Measurements from ENCODE around the gene MYOCOS.
"Not testable (repeated sequence)": the region's sequence is repeated elsewhere in the genome, so short reads cannot be mapped to it uniquely, and the experiment has no call there.

The MYOCOS gene

DNA sequence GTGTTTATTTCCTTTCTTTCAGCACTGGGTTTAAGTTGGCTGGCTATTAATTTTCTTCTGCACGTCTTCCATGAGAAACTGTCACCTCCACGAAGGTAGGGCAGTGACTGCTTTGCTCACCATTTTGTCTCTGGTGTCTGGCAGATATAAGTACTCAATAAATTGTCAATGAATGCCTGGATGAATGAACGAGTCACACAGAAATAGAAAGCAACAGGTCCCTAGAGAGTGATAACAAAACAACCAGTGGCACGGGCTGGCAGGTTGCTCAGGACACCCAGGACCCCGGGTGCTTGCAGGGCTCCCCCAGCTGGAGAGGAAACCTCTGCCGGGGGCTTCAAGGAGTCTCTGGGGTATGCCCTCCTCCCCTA is 33.7 kb downstream of the MYOCOS start:
- no peak for ATAC-seq (replicated peaks)
- Mint-ChIP-seq H3K4me3 (peak overlapping the region; percentile 27 to 52), H3K4me1 (ENCODE audit: low read depth in 2 of 2) (peaks cover 7 to 9% of the 10 kb centered on the region in 2 donors), H3K27me3 (peaks cover 47 to 68% of the 10 kb centered on the region in 2 donors), H3K9me3 (no peaks in the 10 kb centered on the region), H3K36me3 (ENCODE audit: insufficient read depth) (peaks cover 3% of the 10 kb centered on the region), H3K27ac (no peak overlapping the region)
- DNase-seq, result no peak

DNA sequence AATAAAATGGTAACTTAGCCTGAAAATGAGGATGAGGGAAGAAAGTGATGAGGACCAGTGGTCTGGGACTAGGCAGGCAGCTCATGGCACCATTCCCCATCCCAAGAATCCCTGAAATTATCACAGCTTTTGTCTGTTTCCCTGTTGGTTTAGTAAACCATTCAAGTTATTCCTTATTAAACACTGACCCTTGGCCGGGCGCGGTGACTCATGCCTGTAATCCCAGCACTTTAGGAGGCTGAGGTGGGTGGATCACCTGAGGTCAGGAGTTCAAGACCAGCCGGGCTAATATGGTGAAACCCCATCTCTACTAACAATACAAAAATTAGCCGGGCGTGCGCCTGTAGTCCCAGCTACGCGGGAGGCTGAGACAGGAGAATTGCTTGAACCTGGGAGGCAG is 34.2 kb downstream of the MYOCOS start:
- not testable (repeated sequence) for ATAC-seq (replicated peaks); H3K36me3 Mint-ChIP-seq (ENCODE audit: insufficient read depth); H3K4me1 Mint-ChIP-seq (ENCODE audit: low read depth in 2 of 2); H3K27ac Mint-ChIP-seq; H3K4me3 Mint-ChIP-seq; H3K9me3 Mint-ChIP-seq; DNase-seq
- H3K27me3 Mint-ChIP-seq, result peaks cover 42 to 63% of the 10 kb centered on the region in 2 donors

DNA sequence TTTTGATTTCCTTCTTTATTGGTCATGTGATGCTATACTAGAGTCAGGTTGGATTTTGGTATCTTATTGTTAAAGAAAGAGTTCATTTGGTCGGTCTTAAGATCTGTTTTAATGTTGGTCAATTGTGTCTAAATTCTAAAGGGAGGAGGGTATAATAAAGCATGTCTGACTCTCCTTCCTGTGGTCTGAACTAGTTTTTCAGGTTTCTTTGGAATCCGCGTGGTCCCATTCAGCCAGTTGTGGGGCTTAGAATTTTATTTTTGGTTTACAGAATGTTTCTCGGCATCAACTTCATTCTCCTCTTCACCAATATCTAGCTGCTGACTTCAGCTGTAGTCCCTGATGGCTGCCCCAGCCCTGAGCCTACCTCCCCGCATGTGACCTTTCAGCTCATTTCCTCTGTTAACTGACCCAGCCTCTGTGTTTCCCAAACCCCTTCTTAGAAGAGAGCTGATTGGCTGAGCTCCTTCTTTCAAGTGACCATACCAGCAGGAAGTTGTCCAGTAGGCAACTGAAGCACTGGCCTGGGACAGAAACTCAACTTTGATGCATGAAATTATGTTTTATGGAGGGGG is 39.1 kb downstream of the MYOCOS start:
- ATAC-seq (replicated peaks), result no peak
- peaks cover 21 to 30% of the 10 kb centered on the region in 2 donors for H3K27me3 Mint-ChIP-seq
- no peak for DNase-seq
- no peaks in the 10 kb centered on the region for H3K9me3 Mint-ChIP-seq
- H3K27ac Mint-ChIP-seq, result no peak overlapping the region
- no peaks in the 10 kb centered on the region for H3K4me1 Mint-ChIP-seq (ENCODE audit: low read depth in 2 of 2)
- H3K36me3 Mint-ChIP-seq (ENCODE audit: insufficient read depth), result no peaks in the 10 kb centered on the region
- H3K4me3 Mint-ChIP-seq, result no peak overlapping the region

DNA sequence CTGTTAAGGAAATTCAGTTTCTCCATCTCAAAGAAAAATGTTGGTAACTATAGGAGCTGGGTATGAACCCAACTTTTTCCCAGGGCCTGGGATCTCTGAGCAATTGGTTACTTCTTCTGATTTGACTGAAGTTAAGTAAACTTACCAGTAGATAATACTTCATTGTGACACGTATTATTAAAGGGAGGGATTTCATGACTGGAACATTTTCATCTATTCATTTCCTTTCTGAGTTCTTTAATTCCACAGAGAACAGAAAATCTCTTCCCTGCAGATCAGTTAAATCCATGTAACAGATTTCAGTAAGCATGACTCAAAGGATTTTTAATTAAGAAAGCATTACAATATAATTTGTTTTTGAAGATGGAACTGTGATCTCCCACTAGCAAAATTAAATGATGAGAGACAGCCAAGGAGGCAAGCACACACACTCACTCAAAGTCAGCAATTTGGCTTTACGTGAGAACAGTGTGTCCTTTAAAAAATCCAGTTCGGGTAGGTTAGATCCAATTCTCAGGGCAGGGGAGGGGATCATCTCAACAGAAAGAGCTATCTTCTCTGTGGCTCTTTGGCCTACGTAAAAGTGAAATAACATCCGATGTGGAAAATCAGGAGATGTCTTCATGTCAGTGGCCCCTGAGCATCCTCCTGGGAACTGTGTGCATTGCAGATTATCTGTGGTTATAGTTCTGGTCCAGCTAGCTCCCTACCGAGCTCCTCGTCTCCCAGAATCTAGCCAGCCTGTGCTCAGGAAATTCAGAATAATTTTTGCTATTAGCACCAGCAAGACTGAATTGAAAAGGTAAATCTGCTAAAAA is 41.2 kb downstream of the MYOCOS start:
- DNase-seq (no peak), ATAC-seq (replicated peaks) (no peak)
- Mint-ChIP-seq H3K36me3 (ENCODE audit: insufficient read depth) (no peaks in the 10 kb centered on the region), H3K9me3 (no peaks in the 10 kb centered on the region), H3K4me1 (ENCODE audit: low read depth in 2 of 2) (no peaks in the 10 kb centered on the region), H3K4me3 (no peak overlapping the region), H3K27me3 (peaks cover 14% of the 10 kb centered on the region in 2 donors), H3K27ac (no peak overlapping the region)

DNA sequence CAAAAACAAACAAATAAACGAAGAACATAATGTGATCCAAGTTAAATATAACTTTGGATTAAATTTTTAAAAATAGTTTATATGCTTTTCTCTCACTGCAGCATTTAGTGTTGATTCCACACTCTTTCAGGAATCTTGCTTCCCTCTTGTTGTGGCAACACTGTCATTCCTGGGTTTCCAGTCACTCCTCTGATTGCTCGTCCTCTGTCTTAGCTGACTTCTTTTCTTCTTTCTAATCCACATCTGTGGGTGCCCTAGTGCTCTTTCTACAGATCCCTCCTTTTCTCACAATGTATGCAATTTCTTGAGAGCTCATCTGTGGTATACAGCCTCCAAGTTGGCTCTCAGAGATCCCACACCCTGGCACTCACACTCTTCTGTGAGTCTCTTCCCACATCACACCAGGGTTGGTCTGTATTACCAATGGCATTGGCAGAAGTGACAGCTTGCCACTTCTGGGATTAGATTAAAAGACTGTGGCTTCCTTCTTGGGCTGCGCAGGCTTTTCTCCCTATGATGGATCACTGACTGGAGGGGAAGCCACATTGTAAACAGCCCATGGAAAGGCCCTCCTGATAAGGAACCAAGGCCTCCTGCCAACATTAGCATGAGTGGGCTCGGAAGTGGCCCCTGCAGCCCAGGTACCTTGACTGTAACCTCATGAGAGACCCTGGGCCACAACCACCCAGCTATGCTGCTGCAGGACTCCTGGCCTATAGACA is 42.0 kb downstream of the MYOCOS start:
- Mint-ChIP-seq H3K36me3 (ENCODE audit: insufficient read depth) (no peaks in the 10 kb centered on the region), H3K9me3 (no peaks in the 10 kb centered on the region), H3K27ac (no peak overlapping the region), H3K4me3 (no peak overlapping the region), H3K4me1 (ENCODE audit: low read depth in 2 of 2) (no peaks in the 10 kb centered on the region), H3K27me3 (peaks cover 11 to 14% of the 10 kb centered on the region in 2 donors)
- no peak for DNase-seq
- no peak for ATAC-seq (replicated peaks)

DNA sequence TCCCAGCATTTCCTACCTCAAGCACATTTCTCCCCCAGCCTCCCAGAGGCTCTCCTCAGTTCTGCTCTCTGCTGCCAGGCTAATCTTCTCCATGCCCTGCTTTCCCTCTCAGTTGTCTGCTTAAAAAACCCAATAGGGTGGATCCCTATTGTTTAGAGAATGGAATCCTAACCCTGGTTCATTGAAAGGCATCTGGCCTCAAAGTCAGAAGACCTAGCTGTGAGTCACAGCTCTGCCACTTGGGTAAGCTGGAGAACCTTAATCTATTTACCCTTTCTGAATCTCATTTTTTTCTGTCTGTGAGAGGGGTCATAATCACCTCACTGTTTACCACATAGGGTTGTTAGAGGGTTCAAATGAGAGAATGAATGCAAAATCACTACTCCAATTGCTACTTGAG is 42.9 kb downstream of the MYOCOS start:
- ATAC-seq (replicated peaks), result no peak

DNA sequence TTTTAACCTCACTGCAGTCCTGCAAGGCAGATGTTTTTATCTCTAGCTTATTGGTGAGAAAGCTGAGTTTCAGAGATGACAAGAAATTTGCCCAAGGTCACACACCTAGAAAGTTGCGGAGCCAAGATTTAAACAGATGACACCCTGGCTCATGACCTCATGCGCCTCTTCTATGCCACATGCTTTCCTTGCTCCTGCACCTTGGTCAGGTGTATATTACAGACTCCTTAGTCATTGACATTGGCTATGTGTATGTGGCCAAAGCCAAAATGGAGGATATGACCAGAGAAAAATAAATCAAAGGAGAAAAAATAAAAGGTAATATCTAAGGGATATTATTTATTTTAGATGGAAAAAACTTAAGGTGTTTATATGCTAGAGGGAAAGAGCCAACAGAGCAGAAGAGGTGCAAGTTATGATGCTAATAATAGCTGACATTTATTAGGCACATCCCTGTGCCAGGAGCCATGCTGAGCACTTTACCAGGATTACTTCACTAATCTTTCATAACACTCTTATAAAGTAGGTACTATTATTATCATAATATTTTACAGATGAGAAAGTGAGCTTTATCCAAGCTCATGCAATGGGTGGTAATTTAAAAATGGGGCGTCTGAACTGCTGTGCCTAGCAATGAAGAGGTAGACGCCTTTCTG is 44.2 kb downstream of the MYOCOS start:
- ATAC-seq (replicated peaks) (no peak), DNase-seq (no peak)
- Mint-ChIP-seq H3K27ac (no peak overlapping the region), H3K27me3 (peaks cover 14 to 22% of the 10 kb centered on the region in 2 donors), H3K4me3 (no peak overlapping the region), H3K4me1 (ENCODE audit: low read depth in 2 of 2) (no peaks in the 10 kb centered on the region), H3K9me3 (no peaks in the 10 kb centered on the region), H3K36me3 (ENCODE audit: insufficient read depth) (no peaks in the 10 kb centered on the region)

More for the DNA sequence above, 42.9 kb downstream of the MYOCOS start:
- H3K4me1 Mint-ChIP-seq (ENCODE audit: low read depth in 2 of 2), result no peaks in the 10 kb centered on the region
- peaks cover 14 to 16% of the 10 kb centered on the region in 2 donors for H3K27me3 Mint-ChIP-seq
- no peak overlapping the region for H3K4me3 Mint-ChIP-seq
- no peaks in the 10 kb centered on the region for H3K36me3 Mint-ChIP-seq (ENCODE audit: insufficient read depth)
- H3K9me3 Mint-ChIP-seq, result no peaks in the 10 kb centered on the region
- DNase-seq, result no peak
- H3K27ac Mint-ChIP-seq, result no peak overlapping the region

DNA sequence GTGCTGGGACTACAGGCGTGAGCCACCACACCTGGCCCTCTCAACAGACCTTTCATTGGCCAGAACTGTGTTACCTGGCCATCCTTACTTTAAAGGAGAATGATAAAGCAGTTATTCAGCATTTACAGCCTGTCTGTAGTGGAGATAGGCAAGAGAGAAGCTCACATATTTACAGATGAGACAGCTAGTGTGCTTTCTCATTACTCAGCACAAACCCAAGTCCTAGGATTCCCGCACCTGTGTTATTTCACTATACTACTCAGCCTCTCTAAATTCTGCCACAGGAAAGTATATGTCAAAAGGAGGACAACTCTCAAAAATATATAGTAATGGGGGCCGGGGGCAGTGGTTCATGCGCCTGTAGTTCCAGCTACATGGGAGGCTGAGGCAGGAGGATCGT is 46.3 kb downstream of the MYOCOS start:
- Mint-ChIP-seq H3K9me3 (no peaks in the 10 kb centered on the region), H3K4me1 (ENCODE audit: low read depth in 2 of 2) (no peaks in the 10 kb centered on the region), H3K4me3 (no peak overlapping the region), H3K27ac (no peak overlapping the region), H3K27me3 (peaks cover 14 to 25% of the 10 kb centered on the region in 2 donors), H3K36me3 (ENCODE audit: insufficient read depth) (no peaks in the 10 kb centered on the region)
- DNase-seq (no peak), ATAC-seq (replicated peaks) (no peak)

DNA sequence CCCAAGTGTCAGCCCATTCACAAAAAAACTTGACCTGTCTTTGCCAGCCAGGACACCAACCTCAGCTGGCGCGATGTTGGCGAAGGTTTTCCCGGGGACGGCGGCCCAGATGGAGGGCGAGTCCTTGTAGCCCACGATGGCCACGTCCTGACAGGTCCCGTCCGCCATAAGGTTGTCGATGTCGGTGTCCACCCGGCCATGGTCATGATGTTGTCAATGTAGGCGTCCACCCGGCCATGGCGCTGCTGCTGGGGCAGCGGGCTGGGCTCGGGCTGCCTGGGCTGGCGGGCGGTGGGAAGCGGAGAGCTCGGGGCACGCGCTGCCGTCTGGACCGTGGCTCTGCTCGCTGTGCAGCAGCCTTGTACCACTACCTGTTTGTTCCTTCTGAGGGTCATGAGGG is 48.7 kb downstream of the MYOCOS start:
- Mint-ChIP-seq H3K36me3 (ENCODE audit: insufficient read depth) (no peaks in the 10 kb centered on the region), H3K27ac (no peak overlapping the region), H3K4me1 (ENCODE audit: low read depth in 2 of 2) (no peaks in the 10 kb centered on the region), H3K4me3 (no peak overlapping the region), H3K27me3 (peaks cover 5 to 14% of the 10 kb centered on the region in 2 donors), H3K9me3 (no peaks in the 10 kb centered on the region)
- DNase-seq (no peak), ATAC-seq (replicated peaks) (no peak)

DNA sequence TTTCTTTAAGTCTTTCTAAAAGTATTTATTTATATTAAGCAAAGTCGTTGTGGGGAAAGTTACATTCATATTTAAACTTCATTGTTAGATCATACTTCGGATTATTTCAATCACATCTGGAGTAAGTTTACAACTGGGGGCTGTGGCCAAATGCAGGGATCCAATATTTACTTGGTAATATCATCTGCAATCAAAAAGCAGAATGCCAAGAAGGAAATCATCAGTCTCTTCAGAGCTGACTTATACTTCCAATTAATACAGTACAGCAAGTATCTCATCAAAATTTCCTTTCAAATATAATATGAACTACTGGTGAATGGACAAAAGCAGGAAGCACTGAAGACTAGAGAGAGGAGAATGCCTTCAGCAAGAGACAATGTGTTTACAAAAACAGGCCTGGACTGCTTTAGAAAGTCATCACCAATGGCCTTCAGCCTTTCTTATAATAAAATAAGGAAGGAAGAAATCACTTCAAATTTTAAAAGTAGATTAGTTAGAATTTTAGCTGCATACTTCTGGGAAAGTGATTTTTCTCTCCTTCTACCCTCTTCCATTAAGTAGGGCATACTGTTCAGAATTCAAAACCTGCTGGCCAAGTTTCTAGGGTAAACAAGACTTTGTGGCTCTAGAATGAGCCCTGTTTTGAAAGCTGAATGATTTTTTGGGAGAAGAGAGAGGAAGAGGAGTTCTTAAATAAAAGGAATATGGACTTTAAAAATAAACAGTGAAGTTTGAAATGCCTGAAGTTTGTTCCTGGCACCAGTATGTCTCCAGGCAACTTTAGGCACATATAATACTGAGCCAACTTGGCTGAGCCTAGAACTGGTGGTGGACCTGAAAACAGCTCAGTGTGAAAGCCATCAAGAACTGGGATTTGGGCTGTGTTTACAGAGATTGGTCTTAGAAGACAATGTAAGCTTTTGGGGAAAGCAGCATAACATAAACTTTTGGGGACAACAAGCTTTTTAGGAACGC is 52.7 kb downstream of the MYOCOS start:
- DNase-seq (no peak), ATAC-seq (replicated peaks) (no peak)
- H3K4me1 Mint-ChIP-seq (ENCODE audit: low read depth in 2 of 2), result no peaks in the 10 kb centered on the region
- no peaks in the 10 kb centered on the region for H3K36me3 Mint-ChIP-seq (ENCODE audit: insufficient read depth)
- H3K27me3 Mint-ChIP-seq, result peaks cover 6 to 21% of the 10 kb centered on the region in 2 donors
- no peak overlapping the region for H3K27ac Mint-ChIP-seq
- no peaks in the 10 kb centered on the region for H3K9me3 Mint-ChIP-seq
- no peak overlapping the region for H3K4me3 Mint-ChIP-seq
